Neural progenitor cell (in vitro differentiated cells): Measurements from ENCODE around the gene KCNMA1.

Experiments used
- EZH2 ChIP-seq: fragments of 200-600 bp; sonication (generic); IDR thresholded peaks from 2 replicates; pipeline ENCODE4 v1.6.1; 2017; ENCODE audit warnings: antibody characterized with exemption, mild to moderate bottlenecking, moderate library complexity
- EZH2phosphoT487 ChIP-seq: fragments of 200-600 bp; sonication (generic); IDR thresholded peaks from 2 replicates; pipeline ENCODE4 v1.6.1; 2017; ENCODE audit warnings: antibody characterized with exemption
- TF ChIP-seq, protein P1 (sequence below): fragments of 200-600 bp; sonication (generic); IDR thresholded peaks from 2 replicates; pipeline ENCODE4 v1.5.1; 2017; ENCODE audit warnings: antibody characterized with exemption, mild to moderate bottlenecking

DNA sequence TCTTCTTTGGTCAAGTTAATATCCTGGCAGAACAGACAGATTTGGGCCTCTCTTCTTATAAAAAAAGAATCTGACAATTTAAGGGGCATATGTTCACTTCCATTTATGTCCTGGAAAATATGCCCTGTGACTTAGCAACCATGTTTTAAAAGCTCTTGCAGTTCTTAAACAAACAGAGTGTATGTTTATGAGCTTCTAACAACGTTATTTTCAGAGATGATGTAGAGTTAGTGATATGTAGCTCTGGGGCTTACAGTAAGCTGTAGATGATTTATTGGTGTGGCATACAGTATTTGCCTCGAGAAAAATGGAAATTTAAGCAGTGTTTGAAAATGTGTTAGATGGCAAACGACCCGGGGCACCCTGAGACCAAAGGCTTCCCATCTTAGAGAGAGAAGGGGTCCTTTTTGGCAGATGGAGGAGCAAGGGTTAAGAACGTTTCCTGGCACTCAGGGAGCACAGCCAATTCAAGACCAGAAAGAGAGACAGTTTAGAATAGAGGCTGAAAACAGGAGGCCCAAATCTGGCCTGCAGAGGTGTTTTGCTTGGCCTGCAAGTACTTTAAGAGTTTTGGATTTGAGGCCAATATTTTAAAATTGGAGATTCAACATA is 397.5 kb downstream of the KCNMA1 start:
- TF ChIP-seq, protein P1, sequence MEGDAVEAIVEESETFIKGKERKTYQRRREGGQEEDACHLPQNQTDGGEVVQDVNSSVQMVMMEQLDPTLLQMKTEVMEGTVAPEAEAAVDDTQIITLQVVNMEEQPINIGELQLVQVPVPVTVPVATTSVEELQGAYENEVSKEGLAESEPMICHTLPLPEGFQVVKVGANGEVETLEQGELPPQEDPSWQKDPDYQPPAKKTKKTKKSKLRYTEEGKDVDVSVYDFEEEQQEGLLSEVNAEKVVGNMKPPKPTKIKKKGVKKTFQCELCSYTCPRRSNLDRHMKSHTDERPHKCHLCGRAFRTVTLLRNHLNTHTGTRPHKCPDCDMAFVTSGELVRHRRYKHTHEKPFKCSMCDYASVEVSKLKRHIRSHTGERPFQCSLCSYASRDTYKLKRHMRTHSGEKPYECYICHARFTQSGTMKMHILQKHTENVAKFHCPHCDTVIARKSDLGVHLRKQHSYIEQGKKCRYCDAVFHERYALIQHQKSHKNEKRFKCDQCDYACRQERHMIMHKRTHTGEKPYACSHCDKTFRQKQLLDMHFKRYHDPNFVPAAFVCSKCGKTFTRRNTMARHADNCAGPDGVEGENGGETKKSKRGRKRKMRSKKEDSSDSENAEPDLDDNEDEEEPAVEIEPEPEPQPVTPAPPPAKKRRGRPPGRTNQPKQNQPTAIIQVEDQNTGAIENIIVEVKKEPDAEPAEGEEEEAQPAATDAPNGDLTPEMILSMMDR, result no peak
- TF ChIP-seq EZH2 (no peak), EZH2phosphoT487 (no peak)
